Gastroesophageal sphincter (tissue), 3 donors: Measurements from ENCODE around the gene CDH15.

ENCODE experiments used
- CTCF ChIP-seq, 4 experiments: fragments of 200-600 bp in 2 of 4; fragments of 450-650 bp in 2 of 4; sonication (generic) in 1 of 4; IDR thresholded peaks; one replicate each; pipeline ENCODE4 v1.5.1; 2017 to 2019; ENCODE audit warnings: antibody characterized with exemption in 4 of 4, mild to moderate bottlenecking in 2 of 4, moderate library complexity in 2 of 4
- POLR2A ChIP-seq, 2 donors: fragments of 450-650 bp; IDR thresholded peaks; one replicate each; pipeline ENCODE4 v1.6.1; 2017; ENCODE audit warnings: antibody characterized with exemption in 2 of 2, mild to moderate bottlenecking in 2 of 2, moderate library complexity in 1 of 2

- TF ChIP-seq CTCF (IDR thresholded peaks at IDR 0.05) (no peak), POLR2A (IDR thresholded peaks at IDR 0.05) (no peak)
Observed at GRCh38 chr16:89133457-89134127, 38.0 kb upstream of the CDH15 start.
